ENCODE results near the gene AACS.

AACS gene

GRCh38 chr12:125187148-125187745, 122.0 kb downstream of the AACS start:
- DNase-seq: no peak

- no peak for DNase-seq
Observed at GRCh38 chr12:125187780-125188741, 122.8 kb downstream of the AACS start.

- DNase-seq: no peak
Observed at GRCh38 chr12:125189015-125189414, 123.8 kb downstream of the AACS start.

GRCh38 chr12:125189502-125189901, 124.3 kb downstream of the AACS start:
- no peak for DNase-seq

- DNase-seq: no peak
Observed at GRCh38 chr12:125191361-125192087, 126.3 kb downstream of the AACS start.

- DNase-seq: no peak
Observed at GRCh38 chr12:125192690-125193221, 127.5 kb downstream of the AACS start.

Data from cerebellar nuclear complex (tissue), 1 donor.